Measurements from ENCODE around the gene ATP6V0B.

The ATP6V0B gene

GRCh38 chr1:43980255-43981134 lies 5.7 kb downstream of the ATP6V0B start:
- CTCF ChIA-PET, result interaction anchor here (1.0 kb wide), 1 partner anchor 10 kb away, joined by 3 read pairs; no protein-coding TSS in a partner anchor
- peak overlapping the region; percentile 94 for H3K27ac ChIP-seq

GRCh38 chr1:43981135-43981491 lies 6.4 kb downstream of the ATP6V0B start:
- no peak for TF ChIP-seq CTCF (conservative IDR thresholded peaks at IDR 0.05; ENCODE audit: low read depth)
- ChIA-PET POLR2A (ENCODE audit: low non-redundant PET) (no interaction called here), CTCF (no interaction called here)
- peak; percentile 38 for DNase-seq (ENCODE audit: low spot score)
- H3K27ac ChIP-seq, result peak overlapping the region; percentile 94

More at GRCh38 chr1:43980255-43981134, 5.7 kb downstream of the ATP6V0B start:
- TF ChIP-seq CTCF (conservative IDR thresholded peaks at IDR 0.05; ENCODE audit: low read depth), result no peak
- peak; percentile 64 for DNase-seq (ENCODE audit: low spot score)
- POLR2A ChIA-PET (ENCODE audit: low non-redundant PET), result interaction anchor here (0.6 kb wide), 1 partner anchor 9 kb away, joined by 3 read pairs; no protein-coding TSS in a partner anchor

DNA sequence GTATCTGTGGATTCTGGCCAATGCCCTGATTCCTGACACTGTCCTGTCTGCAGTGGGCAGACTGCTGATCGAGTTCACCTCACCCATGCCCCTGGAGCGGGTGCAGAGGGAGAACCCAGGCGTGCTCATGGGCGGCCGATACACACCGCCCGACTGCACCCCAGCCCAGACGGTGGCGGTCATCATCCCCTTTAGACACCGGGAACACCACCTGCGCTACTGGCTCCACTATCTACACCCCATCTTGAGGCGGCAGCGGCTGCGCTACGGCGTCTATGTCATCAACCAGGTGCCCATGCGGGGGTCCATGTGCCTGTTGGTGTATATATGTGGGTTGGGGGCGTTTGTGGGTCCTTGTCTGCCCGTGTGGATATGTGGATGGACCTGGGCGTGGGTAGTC lies 6.9 kb downstream of the ATP6V0B start:
- ChIA-PET POLR2A (ENCODE audit: low non-redundant PET) (no interaction called here), CTCF (no interaction called here)
- no peak for TF ChIP-seq CTCF (conservative IDR thresholded peaks at IDR 0.05; ENCODE audit: low read depth)
- H3K27ac ChIP-seq, result peak overlapping the region; percentile 94
- DNase-seq (ENCODE audit: low spot score), result no peak

DNA sequence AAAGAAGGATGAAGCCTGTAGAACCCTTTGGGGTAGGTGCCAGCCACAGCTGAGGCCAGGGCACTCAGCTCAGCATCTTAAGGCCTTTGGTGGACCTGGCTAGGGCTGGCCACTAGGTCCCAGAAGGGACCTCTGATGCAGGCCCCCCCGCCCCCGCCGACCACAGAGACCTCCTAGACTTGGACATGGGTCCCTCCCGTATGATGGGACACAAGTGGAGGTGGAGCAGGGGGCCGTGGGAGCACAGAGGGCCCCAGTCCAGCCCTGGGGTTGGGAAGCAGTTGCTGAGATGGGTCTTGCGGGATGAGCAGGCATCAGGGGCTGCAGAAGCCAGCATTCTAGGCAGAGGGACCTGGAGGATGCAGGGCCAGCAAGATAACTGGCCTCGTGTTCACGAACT lies 7.5 kb downstream of the ATP6V0B start:
- no peak for DNase-seq (ENCODE audit: low spot score)
- TF ChIP-seq CTCF (conservative IDR thresholded peaks at IDR 0.05; ENCODE audit: low read depth), result no peak
- H3K27ac ChIP-seq, result peak overlapping the region; percentile 94
- ChIA-PET CTCF (no interaction called here), POLR2A (ENCODE audit: low non-redundant PET) (no interaction called here)

- ChIA-PET POLR2A (ENCODE audit: low non-redundant PET) (no interaction called here), CTCF (no interaction called here)
- no peak for DNase-seq (ENCODE audit: low spot score)
- peak overlapping the region; percentile 94 for H3K27ac ChIP-seq
- TF ChIP-seq CTCF (conservative IDR thresholded peaks at IDR 0.05; ENCODE audit: low read depth), result no peak
Observed at GRCh38 chr1:43982808-43983207, 8.0 kb downstream of the ATP6V0B start.

DNA sequence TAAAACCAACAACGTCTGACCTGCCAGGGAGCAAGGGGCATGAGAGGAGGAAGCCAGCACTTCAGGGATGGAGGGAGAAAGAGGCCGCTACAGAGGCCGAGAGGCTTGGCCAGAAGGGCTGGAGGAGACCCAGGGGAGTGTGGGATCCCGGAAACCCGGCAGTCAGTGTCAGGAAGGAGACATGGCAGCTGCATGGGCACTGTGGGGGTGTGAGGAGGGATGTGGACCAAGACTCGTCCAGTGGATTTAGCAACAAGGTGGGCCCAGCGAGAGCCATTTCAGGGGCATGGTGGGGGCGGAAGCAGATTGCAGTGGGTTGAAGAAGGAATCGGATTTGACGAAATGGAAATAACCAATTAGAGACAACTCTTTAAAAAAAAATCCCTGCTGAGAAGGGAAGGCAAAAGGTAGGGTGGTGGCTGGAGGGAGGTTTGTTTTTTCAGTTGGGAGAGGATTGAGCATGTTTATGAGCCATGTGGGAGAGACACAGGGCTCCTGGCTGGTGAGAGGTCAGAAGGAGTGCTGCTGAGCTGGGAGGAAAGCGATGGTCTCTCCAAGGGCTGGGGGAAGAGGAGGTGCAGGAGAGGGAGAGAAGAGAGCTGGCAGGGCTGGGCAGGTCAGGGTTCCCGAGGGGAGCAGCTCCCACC lies 8.6 kb downstream of the ATP6V0B start:
- no peak for TF ChIP-seq CTCF (conservative IDR thresholded peaks at IDR 0.05; ENCODE audit: low read depth)
- no peak for DNase-seq (ENCODE audit: low spot score)
- CTCF ChIA-PET, result no interaction called here
- POLR2A ChIA-PET (ENCODE audit: low non-redundant PET), result no interaction called here
- peak overlapping the region; percentile 94 for H3K27ac ChIP-seq
